PC-3 (cell line): ENCODE measurements around the gene HCLS1. TPM values are rescaled to one million over a fixed set of nuclear protein-coding genes. Genes with fewer than 3 reads are reported as not detected.
A peak's percentile ranks its signal among the peaks of the same experiment; 100 is the strongest.

Experiments used
- ATAC-seq: fragments of 200-7000 bp; cut with Tn5 transposase; 2 replicates; pipeline ENCODE4 v1.9.1; 2020; ENCODE audit warnings: mild to moderate bottlenecking, moderate library complexity
- BruUV-seq: library from RNA; stranded (reverse); fragments of 400-500 nt; replicated peaks from 2 replicates; lab custom pipeline; 2021; lab: Mats Ljungman, UMichigan
- CTCF ChIA-PET: fragments of 300-600 bp; sonication (Branson Sonifier 250); formaldehyde crosslinking; loops from one replicate; lab custom pipeline; 2022; ENCODE audit warnings: antibody characterized with exemption; lab: Charles Lee
- POLR2A ChIA-PET: fragments of 300-600 bp; sonication (Branson Sonifier 250); formaldehyde crosslinking; loops from one replicate; lab custom pipeline; 2022; ENCODE audit warnings: antibody characterized with exemption; ENCODE audit not compliant: unreplicated experiment; lab: Charles Lee
- DNase-seq: peaks from one replicate; pipeline ENCODE4 v3.0.0-alpha.2; 2015
- H2AFZ ChIP-seq: fragments of 300-600 bp; sonication (generic); 2 replicates; pipeline ENCODE4 v1.6.0; 2016; ENCODE audit warnings: antibody characterized with exemption, low read length
- H3F3A ChIP-seq: fragments of 300-600 bp; sonication (generic); one replicate; pipeline ENCODE4 v1.6.0; 2017; ENCODE audit warnings: antibody characterized with exemption, low read length, control low read depth, mild to moderate bottlenecking; ENCODE audit not compliant: unreplicated experiment
- H3K27ac ChIP-seq: fragments of 300-600 bp; sonication (generic); 2 replicates; pipeline ENCODE4 v1.5.1; 2016; ENCODE audit warnings: mild to moderate bottlenecking, low read length
- H3K27me3 ChIP-seq: fragments of 300-600 bp; sonication (generic); 2 replicates; pipeline ENCODE4 v1.6.1; 2016; ENCODE audit warnings: low read length, mixed read lengths
- H3K36me3 ChIP-seq: fragments of 300-600 bp; sonication (generic); 2 replicates; pipeline ENCODE4 v1.6.1; 2016; ENCODE audit warnings: low read depth, mixed run types, low read length, mixed read lengths
- H3K4me1 ChIP-seq: fragments of 300-600 bp; sonication (generic); 2 replicates; pipeline ENCODE4 v1.5.1; 2016; ENCODE audit warnings: low read length; ENCODE audit not compliant: insufficient read depth
- H3K4me2 ChIP-seq: fragments of 300-600 bp; sonication (generic); 2 replicates; pipeline ENCODE4 v1.6.0; 2016; ENCODE audit warnings: low read length
- H3K4me3 ChIP-seq: fragments of 300-600 bp; sonication (generic); 2 replicates; pipeline ENCODE4 v1.5.1; 2016; ENCODE audit warnings: mild to moderate bottlenecking, low read length, mixed read lengths
- H3K79me2 ChIP-seq: fragments of 300-600 bp; sonication (generic); 2 replicates; pipeline ENCODE4 v1.6.1; 2017; ENCODE audit warnings: low read length, mixed read lengths
- H3K9ac ChIP-seq: fragments of 300-600 bp; sonication (generic); 2 replicates; pipeline ENCODE4 v1.6.0; 2016; ENCODE audit warnings: mild to moderate bottlenecking, low read length
- H3K9me2 ChIP-seq: fragments of 300-600 bp; sonication (generic); replicated peaks from 2 replicates; pipeline ENCODE4 v1.6.1; 2016; ENCODE audit warnings: mixed run types, low read length, mixed read lengths
- H3K9me3 ChIP-seq: fragments of 300-600 bp; sonication (generic); 2 replicates; pipeline ENCODE4 v1.6.1; 2016; ENCODE audit warnings: low read length, mixed read lengths
- H4K20me1 ChIP-seq: fragments of 300-600 bp; sonication (generic); 2 replicates; pipeline ENCODE4 v1.6.1; 2016; ENCODE audit warnings: low read length, mixed read lengths
- EZH2 ChIP-seq: fragments of 300-600 bp; sonication (generic); IDR thresholded peaks from one replicate; pipeline ENCODE4 v1.6.1; 2017; ENCODE audit warnings: antibody characterized with exemption, mild to moderate bottlenecking, low read length; ENCODE audit not compliant: unreplicated experiment
- EZH2phosphoT487 ChIP-seq: fragments of 300-600 bp; sonication (generic); IDR thresholded peaks from 2 replicates; pipeline ENCODE4 v1.6.1; 2018; ENCODE audit warnings: mild to moderate bottlenecking, antibody characterized with exemption, low read length, borderline replicate concordance
- intact Hi-C: fragments of 100-400 bp; cut with micrococcal nuclease; formaldehyde crosslinking; loops from 2 replicates; pipeline ENCODE4 v1.9.0; 2023
- total RNA-seq: library from RNA; depleted of rRNA; stranded (reverse); fragments of >200 nt; gene quantifications from 2 replicates; pipeline ENCODE4 v1.2.3, GENCODE V29; 2014
- TF ChIP-seq, protein P1 (sequence below): fragments of 300-600 bp; sonication (generic); conservative IDR thresholded peaks from 2 replicates; pipeline ENCODE4 v1.5.1; 2017; ENCODE audit warnings: antibody characterized with exemption, low read depth, mild to moderate bottlenecking, low read length

HCLS1 gene
- total RNA-seq, 1 experiment from 2014 or later: 5.8 TPM

DNA sequence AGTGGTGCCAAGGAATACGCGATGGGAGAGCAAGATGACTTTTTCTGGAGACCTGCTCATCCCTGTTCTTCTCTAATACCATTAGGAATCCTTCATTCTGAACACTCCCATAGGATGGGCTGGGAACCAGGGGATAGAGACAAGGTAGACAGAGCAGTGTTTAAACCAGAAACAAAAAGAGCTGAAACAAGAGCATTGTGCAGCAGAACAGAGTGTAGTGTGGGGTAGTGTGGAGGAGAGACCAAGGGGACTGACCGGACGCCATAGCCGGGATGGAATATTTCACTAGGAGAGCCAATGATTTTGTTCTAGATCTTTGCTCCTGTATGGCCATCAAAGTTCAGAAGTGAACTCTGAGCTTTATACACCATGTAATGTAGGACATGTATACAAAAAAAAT is 15.6 kb downstream of the HCLS1 start:
- Histone ChIP-seq H3K27me3 (no peaks in the 10 kb centered on the region), H4K20me1 (no peaks in the 10 kb centered on the region), H3K4me3 (no peak overlapping the region), H3K36me3 (no peaks in the 10 kb centered on the region), H3F3A (no peaks in the 10 kb centered on the region), H3K4me2 (no peak overlapping the region), H3K9ac (no peak overlapping the region), H2AFZ (no peak overlapping the region), H3K79me2 (no peaks in the 10 kb centered on the region), H3K4me1 (no peaks in the 10 kb centered on the region), H3K9me2 (no peaks in the 10 kb centered on the region), H3K9me3 (no peaks in the 10 kb centered on the region), H3K27ac (no peak overlapping the region)
- ChIA-PET POLR2A (no interaction called here), CTCF (no interaction called here)
- DNase-seq (no peak), ATAC-seq (no peak)
- intact Hi-C loops: no loop called here
- TF ChIP-seq EZH2phosphoT487 (no peak), EZH2 (no peak)
- BruUV-seq: no TSS peak

DNA sequence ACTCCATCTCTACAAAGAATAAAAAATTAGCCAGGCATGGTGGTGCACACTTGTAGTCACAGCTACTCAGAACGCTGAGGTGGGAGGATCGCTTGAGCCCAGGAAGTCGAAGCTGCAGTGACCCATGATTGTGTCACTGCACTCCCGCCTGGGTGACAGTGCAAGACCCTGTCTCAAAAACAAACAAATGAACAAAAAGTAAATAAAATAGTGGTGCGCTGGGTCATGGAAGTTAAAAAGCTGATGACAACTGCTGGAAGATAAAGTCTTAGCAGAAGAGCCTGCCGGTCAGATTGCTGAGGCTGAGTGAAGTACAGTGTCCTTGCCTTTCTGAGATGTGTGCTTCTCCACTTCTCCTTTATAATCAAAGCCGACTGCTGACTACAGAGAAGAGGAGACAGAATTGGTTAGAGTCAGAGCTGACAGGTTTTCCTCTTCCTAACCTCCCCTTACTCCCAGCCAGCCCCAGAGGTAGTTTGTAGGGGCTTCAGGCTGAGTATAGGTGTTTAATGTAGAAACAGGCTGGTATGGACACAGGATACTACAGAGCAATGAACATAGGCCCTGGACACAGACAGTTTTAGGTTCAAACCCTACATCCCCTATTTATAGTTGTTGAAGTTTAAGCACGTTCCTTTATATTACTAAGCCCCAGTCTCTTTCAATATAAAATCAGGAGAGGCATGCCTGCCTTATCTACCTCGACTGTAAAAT is 17.9 kb downstream of the HCLS1 start:
- Histone ChIP-seq H3K79me2 (no peaks in the 10 kb centered on the region), H3K4me2 (no peak overlapping the region), H3K4me1 (no peaks in the 10 kb centered on the region), H4K20me1 (no peaks in the 10 kb centered on the region), H3K4me3 (no peak overlapping the region), H2AFZ (no peak overlapping the region), H3K36me3 (no peaks in the 10 kb centered on the region), H3K9ac (no peak overlapping the region), H3K27ac (no peak overlapping the region), H3K27me3 (no peaks in the 10 kb centered on the region), H3K9me2 (no peaks in the 10 kb centered on the region), H3K9me3 (no peaks in the 10 kb centered on the region), H3F3A (no peaks in the 10 kb centered on the region)
- no TSS peak for BruUV-seq
- intact Hi-C loops: no loop called here
- ATAC-seq: peak; percentile 40
- no peak for TF ChIP-seq EZH2phosphoT487
- TF ChIP-seq, protein P1, sequence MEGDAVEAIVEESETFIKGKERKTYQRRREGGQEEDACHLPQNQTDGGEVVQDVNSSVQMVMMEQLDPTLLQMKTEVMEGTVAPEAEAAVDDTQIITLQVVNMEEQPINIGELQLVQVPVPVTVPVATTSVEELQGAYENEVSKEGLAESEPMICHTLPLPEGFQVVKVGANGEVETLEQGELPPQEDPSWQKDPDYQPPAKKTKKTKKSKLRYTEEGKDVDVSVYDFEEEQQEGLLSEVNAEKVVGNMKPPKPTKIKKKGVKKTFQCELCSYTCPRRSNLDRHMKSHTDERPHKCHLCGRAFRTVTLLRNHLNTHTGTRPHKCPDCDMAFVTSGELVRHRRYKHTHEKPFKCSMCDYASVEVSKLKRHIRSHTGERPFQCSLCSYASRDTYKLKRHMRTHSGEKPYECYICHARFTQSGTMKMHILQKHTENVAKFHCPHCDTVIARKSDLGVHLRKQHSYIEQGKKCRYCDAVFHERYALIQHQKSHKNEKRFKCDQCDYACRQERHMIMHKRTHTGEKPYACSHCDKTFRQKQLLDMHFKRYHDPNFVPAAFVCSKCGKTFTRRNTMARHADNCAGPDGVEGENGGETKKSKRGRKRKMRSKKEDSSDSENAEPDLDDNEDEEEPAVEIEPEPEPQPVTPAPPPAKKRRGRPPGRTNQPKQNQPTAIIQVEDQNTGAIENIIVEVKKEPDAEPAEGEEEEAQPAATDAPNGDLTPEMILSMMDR: no peak
- no peak for TF ChIP-seq EZH2
- ChIA-PET POLR2A (no interaction called here), CTCF (no interaction called here)
- DNase-seq: no peak

GRCh38 chr3:121641127-121641526 is 19.6 kb downstream of the HCLS1 start:
- H2AFZ ChIP-seq: no peak overlapping the region
- H3K9me2 ChIP-seq: no peaks in the 10 kb centered on the region
- ChIA-PET CTCF (no interaction called here), POLR2A (no interaction called here)
- TF ChIP-seq EZH2phosphoT487 (no peak), EZH2 (no peak)
- TF ChIP-seq, protein P1: no peak
- no peak overlapping the region for H3K4me2 ChIP-seq
- no peaks in the 10 kb centered on the region for H3K79me2 ChIP-seq
- H3F3A ChIP-seq: no peaks in the 10 kb centered on the region
- no peak overlapping the region for H3K9ac ChIP-seq
- H3K4me1 ChIP-seq: no peaks in the 10 kb centered on the region
- H3K27ac ChIP-seq: no peak overlapping the region
- ATAC-seq (no peak), DNase-seq (no peak)
- intact Hi-C loops: no loop called here
- H3K4me3 ChIP-seq: no peak overlapping the region
- no TSS peak for BruUV-seq
- no peaks in the 10 kb centered on the region for H3K27me3 ChIP-seq
- no peaks in the 10 kb centered on the region for H4K20me1 ChIP-seq
- H3K36me3 ChIP-seq: no peaks in the 10 kb centered on the region
- H3K9me3 ChIP-seq: no peaks in the 10 kb centered on the region
